WTC11 (cell line): ENCODE data around the gene RALBP1.

Experiments used
- ATF2 ChIP-seq: sonication (generic); formaldehyde crosslinking; IDR thresholded peaks from 2 replicates; pipeline ENCODE4 v1.8.1; 2022; ENCODE audit warnings: low read depth, missing genetic modification reagents, borderline replicate concordance
- ATF6 ChIP-seq: sonication (generic); formaldehyde crosslinking; IDR thresholded peaks from 2 replicates; pipeline ENCODE4 v1.8.1; 2023; ENCODE audit warnings: mild to moderate bottlenecking, missing genetic modification reagents
- CREB1 ChIP-seq: sonication (generic); formaldehyde crosslinking; IDR thresholded peaks from 2 replicates; pipeline ENCODE4 v1.8.0; 2023; ENCODE audit warnings: mild to moderate bottlenecking, missing genetic modification reagents
- CTCF ChIP-seq: fragments of 200-600 bp; IDR thresholded peaks from 2 replicates; pipeline ENCODE4 v1.8.0; 2022; ENCODE audit warnings: antibody characterized with exemption
- ETV6 ChIP-seq: sonication (generic); formaldehyde crosslinking; IDR thresholded peaks from 2 replicates; pipeline ENCODE4 v1.8.1; 2022; ENCODE audit warnings: mild to moderate bottlenecking, missing genetic modification reagents
- JUN ChIP-seq: sonication (generic); formaldehyde crosslinking; IDR thresholded peaks from 2 replicates; pipeline ENCODE4 v1.8.0; 2023; ENCODE audit warnings: mild to moderate bottlenecking, missing genetic modification reagents
- TF ChIP-seq, protein P1 (sequence below): sonication (generic); formaldehyde crosslinking; IDR thresholded peaks from 2 replicates; pipeline ENCODE4 v1.8.0; 2022; ENCODE audit warnings: mild to moderate bottlenecking, missing genetic modification reagents
- TF ChIP-seq, protein P2 (sequence below): sonication (generic); formaldehyde crosslinking; IDR thresholded peaks from 2 replicates; pipeline ENCODE4 v1.8.1; 2022; ENCODE audit warnings: low read depth, mild to moderate bottlenecking, moderate library complexity, missing genetic modification reagents, borderline replicate concordance

- no peak for TF ChIP-seq CREB1 (CRISPR knock-in tag)
- no peak for TF ChIP-seq CTCF
- TF ChIP-seq, protein P1, sequence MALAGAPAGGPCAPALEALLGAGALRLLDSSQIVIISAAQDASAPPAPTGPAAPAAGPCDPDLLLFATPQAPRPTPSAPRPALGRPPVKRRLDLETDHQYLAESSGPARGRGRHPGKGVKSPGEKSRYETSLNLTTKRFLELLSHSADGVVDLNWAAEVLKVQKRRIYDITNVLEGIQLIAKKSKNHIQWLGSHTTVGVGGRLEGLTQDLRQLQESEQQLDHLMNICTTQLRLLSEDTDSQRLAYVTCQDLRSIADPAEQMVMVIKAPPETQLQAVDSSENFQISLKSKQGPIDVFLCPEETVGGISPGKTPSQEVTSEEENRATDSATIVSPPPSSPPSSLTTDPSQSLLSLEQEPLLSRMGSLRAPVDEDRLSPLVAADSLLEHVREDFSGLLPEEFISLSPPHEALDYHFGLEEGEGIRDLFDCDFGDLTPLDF (CRISPR knock-in tag): no peak
- TF ChIP-seq JUN (CRISPR knock-in tag): no peak
- TF ChIP-seq ETV6 (CRISPR knock-in tag): no peak
- TF ChIP-seq ATF6 (CRISPR knock-in tag): no peak
- TF ChIP-seq, protein P2, sequence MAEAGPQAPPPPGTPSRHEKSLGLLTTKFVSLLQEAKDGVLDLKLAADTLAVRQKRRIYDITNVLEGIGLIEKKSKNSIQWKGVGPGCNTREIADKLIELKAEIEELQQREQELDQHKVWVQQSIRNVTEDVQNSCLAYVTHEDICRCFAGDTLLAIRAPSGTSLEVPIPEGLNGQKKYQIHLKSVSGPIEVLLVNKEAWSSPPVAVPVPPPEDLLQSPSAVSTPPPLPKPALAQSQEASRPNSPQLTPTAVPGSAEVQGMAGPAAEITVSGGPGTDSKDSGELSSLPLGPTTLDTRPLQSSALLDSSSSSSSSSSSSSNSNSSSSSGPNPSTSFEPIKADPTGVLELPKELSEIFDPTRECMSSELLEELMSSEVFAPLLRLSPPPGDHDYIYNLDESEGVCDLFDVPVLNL (CRISPR knock-in tag): no peak
- no peak for TF ChIP-seq ATF2
Observed at GRCh38 chr18:9581667-9582066, 106.4 kb downstream of the RALBP1 start.
